Neutrophil (primary cell): Measurements from ENCODE around the gene STRN4.

Experiments used
- H3K27ac ChIP-seq: fragments of 200-600 bp; sonication (generic); 2 replicates; pipeline ENCODE4 v1.5.1; 2016; ENCODE audit warnings: mild to moderate bottlenecking, moderate library complexity
- H3K27me3 ChIP-seq: fragments of 200-600 bp; sonication (generic); 2 replicates; pipeline ENCODE4 v1.6.0; 2016; ENCODE audit warnings: mild to moderate bottlenecking
- H3K36me3 ChIP-seq: fragments of 200-600 bp; sonication (generic); 2 replicates; pipeline ENCODE4 v1.5.1; 2017
- H3K4me1 ChIP-seq, 2 experiments: fragments of 200-600 bp in 1 of 2; sonication (generic) in 1 of 2; 1 replicate in 1 of 2; 2 replicates in 1 of 2; pipeline versions ENCODE4 v1.5.1 to v1.6.1; 2013 to 2016; ENCODE audit warnings: low read depth in 1 of 2, low read length in 1 of 2, mild to moderate bottlenecking in 1 of 2, moderate library complexity in 1 of 2; ENCODE audit not compliant: control insufficient read depth in 1 of 2, insufficient read depth in 1 of 2
- H3K4me3 ChIP-seq, 2 experiments: fragments of 200-600 bp in 1 of 2; sonication (generic) in 1 of 2; 1 replicate in 1 of 2; 2 replicates in 1 of 2; pipeline ENCODE4 v1.5.1; 2013 to 2016; ENCODE audit warnings: low read depth in 1 of 2, low read length in 1 of 2, mild to moderate bottlenecking in 1 of 2, moderate library complexity in 1 of 2
- H3K9me3 ChIP-seq: fragments of 200-600 bp; sonication (generic); 2 replicates; pipeline ENCODE4 v1.5.1; 2016
- CTCF ChIP-seq: fragments of 200-600 bp; sonication (generic); IDR thresholded peaks from 2 replicates; pipeline ENCODE4 v1.5.1; 2016; ENCODE audit warnings: antibody characterized with exemption

Gene STRN4

GRCh38 chr19:46696052-46696451, 50.2 kb downstream of the STRN4 start:
- Histone ChIP-seq H3K4me1 (peaks cover 0 to 6% of the 10 kb centered on the region in 2 experiments), H3K36me3 (peaks cover 100% of the 10 kb centered on the region), H3K9me3 (no peaks in the 10 kb centered on the region), H3K4me3 (no peak overlapping the region), H3K27ac (no peak overlapping the region), H3K27me3 (no peaks in the 10 kb centered on the region)
- TF ChIP-seq CTCF = no peak

- Histone ChIP-seq H3K9me3 (no peaks in the 10 kb centered on the region), H3K27ac (no peak overlapping the region), H3K27me3 (no peaks in the 10 kb centered on the region), H3K4me1 (peaks cover 0 to 6% of the 10 kb centered on the region in 2 experiments), H3K36me3 (peaks cover 100% of the 10 kb centered on the region), H3K4me3 (no peak overlapping the region)
- TF ChIP-seq CTCF = no peak
Observed at GRCh38 chr19:46693760-46694159, 52.5 kb downstream of the STRN4 start.

GRCh38 chr19:46692918-46693722, 53.1 kb downstream of the STRN4 start:
- Histone ChIP-seq H3K27ac (no peak overlapping the region), H3K4me3 (no peak overlapping the region), H3K36me3 (peaks cover 100% of the 10 kb centered on the region), H3K27me3 (no peaks in the 10 kb centered on the region), H3K9me3 (no peaks in the 10 kb centered on the region), H3K4me1 (peaks cover 0 to 6% of the 10 kb centered on the region in 2 experiments)
- no peak for TF ChIP-seq CTCF

- Histone ChIP-seq H3K27ac (no peak overlapping the region), H3K27me3 (no peaks in the 10 kb centered on the region), H3K4me3 (no peak overlapping the region), H3K36me3 (peaks cover 100% of the 10 kb centered on the region), H3K9me3 (no peaks in the 10 kb centered on the region), H3K4me1 (no peaks in the 10 kb centered on the region)
- no peak for TF ChIP-seq CTCF
Observed at GRCh38 chr19:46691948-46692347, 54.3 kb downstream of the STRN4 start.

GRCh38 chr19:46691104-46691503, 55.1 kb downstream of the STRN4 start:
- H3K9me3 ChIP-seq = no peaks in the 10 kb centered on the region
- no peak for TF ChIP-seq CTCF
- no peaks in the 10 kb centered on the region for H3K27me3 ChIP-seq
- H3K27ac ChIP-seq = no peak overlapping the region
- H3K4me1 ChIP-seq = no peaks in the 10 kb centered on the region
- no peak overlapping the region for H3K4me3 ChIP-seq
- H3K36me3 ChIP-seq = peaks cover 100% of the 10 kb centered on the region
